NCI-H1694 treated with DMSO at 0.1 percent for 48 hours (cell line): ENCODE data around the gene MEGF6.
A peak's percentile ranks its signal among the peaks of the same experiment; 100 is the strongest.

ENCODE experiments used
- DNase-seq: peaks from one replicate; lab custom pipeline; 2025; lab: John Stamatoyannopoulos, UW

The MEGF6 gene

GRCh38 chr1:3608154-3608553 lies 3.2 kb downstream of the MEGF6 start:
- DNase-seq, result no peak

- peak; percentile 73 for DNase-seq
Measured at GRCh38 chr1:3607703-3608065, 3.6 kb downstream of the MEGF6 start.

GRCh38 chr1:3606779-3607702 lies 4.3 kb downstream of the MEGF6 start:
- DNase-seq, result no peak

GRCh38 chr1:3604997-3605823 lies 6.1 kb downstream of the MEGF6 start:
- no peak for DNase-seq

- DNase-seq, result no peak
Measured at GRCh38 chr1:3604468-3604974, 6.8 kb downstream of the MEGF6 start.

GRCh38 chr1:3603571-3604467 lies 7.5 kb downstream of the MEGF6 start:
- DNase-seq, result no peak

GRCh38 chr1:3603156-3603555 lies 8.2 kb downstream of the MEGF6 start:
- no peak for DNase-seq

GRCh38 chr1:3602375-3602774 lies 8.9 kb downstream of the MEGF6 start:
- DNase-seq, result no peak

GRCh38 chr1:3601743-3602142 lies 9.6 kb downstream of the MEGF6 start:
- DNase-seq, result no peak

- no peak for DNase-seq
Measured at GRCh38 chr1:3600354-3600753, 11.0 kb downstream of the MEGF6 start.

GRCh38 chr1:3599816-3600215 lies 11.5 kb downstream of the MEGF6 start:
- DNase-seq, result no peak

- no peak for DNase-seq
Measured at GRCh38 chr1:3599286-3599811, 12.0 kb downstream of the MEGF6 start.

- no peak for DNase-seq
Measured at GRCh38 chr1:3598522-3599285, 12.6 kb downstream of the MEGF6 start.

GRCh38 chr1:3598051-3598491 lies 13.2 kb downstream of the MEGF6 start:
- DNase-seq, result no peak

GRCh38 chr1:3597599-3597964 lies 13.7 kb downstream of the MEGF6 start:
- DNase-seq, result no peak

GRCh38 chr1:3596663-3597598 lies 14.4 kb downstream of the MEGF6 start:
- no peak for DNase-seq

GRCh38 chr1:3595949-3596348 lies 15.4 kb downstream of the MEGF6 start:
- no peak for DNase-seq

GRCh38 chr1:3594706-3595377 lies 16.5 kb downstream of the MEGF6 start:
- DNase-seq, result no peak

- no peak for DNase-seq
Measured at GRCh38 chr1:3593745-3594144, 17.6 kb downstream of the MEGF6 start.
